Chondrocyte (in vitro differentiated cells): Measurements from ENCODE around the gene FAM43A. TPM values are rescaled to one million over a fixed set of nuclear protein-coding genes. Genes with fewer than 3 reads are reported as not detected.

Source experiments
- DNase-seq: peaks from one replicate; pipeline ENCODE4 v3.0.0; 2021; ENCODE audit warnings: mixed read lengths, low spot score
- H3K27ac Mint-ChIP-seq: one replicate; pipeline ENCODE4 v1.8.0; 2021; ENCODE audit warnings: mild to moderate bottlenecking, moderate library complexity, mixed read lengths; ENCODE audit not compliant: unreplicated experiment
- H3K27me3 Mint-ChIP-seq: 2 replicates; pipeline ENCODE4 v1.8.0; 2021; ENCODE audit warnings: low read depth, mixed read lengths
- H3K36me3 Mint-ChIP-seq: 2 replicates; pipeline ENCODE4 v1.8.0; 2021; ENCODE audit warnings: low read depth, mixed read lengths
- H3K4me1 Mint-ChIP-seq: 2 replicates; pipeline ENCODE4 v1.8.0; 2021; ENCODE audit warnings: low read depth, mild to moderate bottlenecking, mixed read lengths
- H3K4me3 Mint-ChIP-seq: one replicate; pipeline ENCODE4 v1.8.0; 2021; ENCODE audit warnings: mild to moderate bottlenecking, moderate library complexity, mixed read lengths; ENCODE audit not compliant: unreplicated experiment
- H3K9me3 Mint-ChIP-seq: 2 replicates; pipeline ENCODE4 v1.8.0; 2021; ENCODE audit warnings: low read depth, mixed read lengths
- CTCF ChIP-seq: fragments of 200-600 bp; sonication (generic); IDR thresholded peaks from 2 replicates; pipeline ENCODE4 v1.5.0; 2021; ENCODE audit warnings: antibody characterized with exemption, mild to moderate bottlenecking, moderate library complexity
- total RNA-seq: library from RNA; stranded (reverse); gene quantifications from 3 replicates; pipeline ENCODE4 v1.2.1, GENCODE V29; 2021

Gene FAM43A
- total RNA-seq, 1 donor from 2014 or later: 25.3 TPM

- no peak for TF ChIP-seq CTCF
- Mint-ChIP-seq H3K4me3 (no peak overlapping the region), H3K4me1 (no peaks in the 10 kb centered on the region), H3K36me3 (peaks cover 7% of the 10 kb centered on the region), H3K9me3 (no peaks in the 10 kb centered on the region), H3K27ac (no peak overlapping the region), H3K27me3 (peaks cover 14% of the 10 kb centered on the region)
- DNase-seq: no peak
Observed at GRCh38 chr3:194732617-194733016, 46.9 kb downstream of the FAM43A start.

GRCh38 chr3:194736277-194736895 lies 50.7 kb downstream of the FAM43A start:
- Mint-ChIP-seq H3K27ac (no peak overlapping the region), H3K4me1 (peaks cover 17% of the 10 kb centered on the region), H3K27me3 (peaks cover 8% of the 10 kb centered on the region), H3K4me3 (no peak overlapping the region), H3K36me3 (peaks cover 7% of the 10 kb centered on the region), H3K9me3 (no peaks in the 10 kb centered on the region)
- DNase-seq: no peak
- TF ChIP-seq CTCF: no peak

GRCh38 chr3:194736896-194737600 lies 51.4 kb downstream of the FAM43A start:
- H3K27me3 Mint-ChIP-seq: peaks cover 8% of the 10 kb centered on the region
- H3K4me3 Mint-ChIP-seq: no peak overlapping the region
- no peak for TF ChIP-seq CTCF
- no peaks in the 10 kb centered on the region for H3K9me3 Mint-ChIP-seq
- no peak overlapping the region for H3K27ac Mint-ChIP-seq
- peaks cover 18% of the 10 kb centered on the region for H3K4me1 Mint-ChIP-seq
- H3K36me3 Mint-ChIP-seq: peaks cover 7% of the 10 kb centered on the region
- no peak for DNase-seq

Other genes with a start within 250 kb of the FAM43A start
- 65.7 to 92.4 TPM (median 87.7 TPM) in 3 replicates for gene ATP13A3, start 198.9 kb upstream of the FAM43A start, total RNA-seq
- gene TMEM44, start 52.5 kb upstream of the FAM43A start, total RNA-seq: 14.5 to 25.1 TPM (median 25.0 TPM) in 3 replicates
- 20.4 to 30.2 TPM (median 22.5 TPM) in 3 replicates for gene LSG1, start 13.7 kb upstream of the FAM43A start, total RNA-seq